GM20000 (cell line): ENCODE data around the gene RFX2.
"Not testable (repeated sequence)": the region's sequence is repeated elsewhere in the genome, so short reads cannot be mapped to it uniquely, and the experiment has no call there.

Source experiments
- DNase-seq: peaks from one replicate; pipeline ENCODE4 v3.0.0; 2012; ENCODE audit warnings: low spot score
- TF ChIP-seq, protein P1 (sequence below): IDR thresholded peaks from 2 replicates; pipeline ENCODE4 v1.5.1; 2012; ENCODE audit warnings: mild to moderate bottlenecking, control low read depth; ENCODE audit errors: extremely low read depth, missing control alignments

The RFX2 gene

DNA sequence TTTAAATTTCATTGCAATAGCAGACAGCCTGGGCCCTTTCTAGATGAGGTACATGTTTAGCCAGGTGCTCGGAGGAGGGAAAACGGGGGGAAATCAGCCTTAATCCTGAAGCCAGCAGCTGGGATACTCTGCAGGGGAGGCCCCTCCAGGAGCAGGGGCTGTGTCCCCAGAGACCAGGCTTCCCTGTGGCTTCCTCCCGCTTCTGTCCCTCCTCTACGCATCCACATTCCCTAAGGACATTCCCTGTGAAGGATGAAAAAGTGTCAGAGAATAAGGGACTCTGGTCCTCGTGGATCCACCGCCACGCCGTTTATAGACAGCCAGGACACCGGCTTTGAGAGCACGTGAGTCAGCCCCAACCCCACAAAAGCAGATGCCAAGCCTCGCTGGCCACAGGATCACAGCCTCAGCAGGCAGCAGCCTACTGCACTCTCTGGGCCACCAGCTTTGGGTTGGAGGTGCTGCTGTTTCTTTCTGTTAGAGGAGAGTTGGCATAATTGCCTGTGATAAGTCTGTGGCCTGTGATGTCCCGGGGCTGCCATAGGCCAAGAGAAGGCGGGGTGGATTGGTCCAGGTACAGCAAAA, 95.7 kb downstream of the RFX2 start:
- no peak for DNase-seq
- TF ChIP-seq, protein P1, sequence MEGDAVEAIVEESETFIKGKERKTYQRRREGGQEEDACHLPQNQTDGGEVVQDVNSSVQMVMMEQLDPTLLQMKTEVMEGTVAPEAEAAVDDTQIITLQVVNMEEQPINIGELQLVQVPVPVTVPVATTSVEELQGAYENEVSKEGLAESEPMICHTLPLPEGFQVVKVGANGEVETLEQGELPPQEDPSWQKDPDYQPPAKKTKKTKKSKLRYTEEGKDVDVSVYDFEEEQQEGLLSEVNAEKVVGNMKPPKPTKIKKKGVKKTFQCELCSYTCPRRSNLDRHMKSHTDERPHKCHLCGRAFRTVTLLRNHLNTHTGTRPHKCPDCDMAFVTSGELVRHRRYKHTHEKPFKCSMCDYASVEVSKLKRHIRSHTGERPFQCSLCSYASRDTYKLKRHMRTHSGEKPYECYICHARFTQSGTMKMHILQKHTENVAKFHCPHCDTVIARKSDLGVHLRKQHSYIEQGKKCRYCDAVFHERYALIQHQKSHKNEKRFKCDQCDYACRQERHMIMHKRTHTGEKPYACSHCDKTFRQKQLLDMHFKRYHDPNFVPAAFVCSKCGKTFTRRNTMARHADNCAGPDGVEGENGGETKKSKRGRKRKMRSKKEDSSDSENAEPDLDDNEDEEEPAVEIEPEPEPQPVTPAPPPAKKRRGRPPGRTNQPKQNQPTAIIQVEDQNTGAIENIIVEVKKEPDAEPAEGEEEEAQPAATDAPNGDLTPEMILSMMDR: no peak

DNA sequence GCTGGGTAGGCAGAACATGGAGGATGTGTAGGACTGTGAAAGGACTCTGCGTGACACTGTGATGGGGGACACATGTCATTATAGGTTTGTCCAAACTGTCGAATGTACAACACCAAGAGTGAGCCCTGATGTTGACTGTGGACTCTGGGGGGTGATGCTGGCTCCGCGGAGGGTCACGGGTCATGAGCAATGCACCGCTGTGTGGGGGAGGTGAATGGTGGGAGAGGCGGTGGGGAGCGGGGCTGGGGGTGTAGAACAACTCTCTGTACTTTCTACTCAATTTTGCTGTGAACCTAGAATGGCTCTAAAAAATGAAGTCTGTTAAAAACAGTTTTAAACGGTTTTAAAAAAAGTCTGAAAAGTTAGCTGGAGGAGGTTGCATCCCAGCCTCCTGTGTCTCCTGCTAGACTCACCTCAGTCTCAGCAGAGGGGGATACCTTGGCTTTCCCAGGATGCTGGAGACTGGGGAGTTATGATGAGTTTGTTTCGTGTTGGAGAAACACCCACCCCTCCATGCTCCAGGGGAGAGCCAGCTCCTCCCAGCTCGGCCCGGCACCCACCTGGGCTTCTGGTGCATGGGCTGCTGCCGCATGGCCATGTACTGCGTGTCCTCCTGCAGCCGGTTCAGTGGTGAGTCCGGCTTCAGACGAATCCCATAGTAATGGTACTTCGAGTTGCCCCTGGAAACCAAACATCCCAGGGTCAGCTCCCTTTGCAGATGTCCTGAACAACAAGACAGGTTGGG, 97.7 kb downstream of the RFX2 start:
- TF ChIP-seq, protein P1: no peak
- DNase-seq: no peak

DNA sequence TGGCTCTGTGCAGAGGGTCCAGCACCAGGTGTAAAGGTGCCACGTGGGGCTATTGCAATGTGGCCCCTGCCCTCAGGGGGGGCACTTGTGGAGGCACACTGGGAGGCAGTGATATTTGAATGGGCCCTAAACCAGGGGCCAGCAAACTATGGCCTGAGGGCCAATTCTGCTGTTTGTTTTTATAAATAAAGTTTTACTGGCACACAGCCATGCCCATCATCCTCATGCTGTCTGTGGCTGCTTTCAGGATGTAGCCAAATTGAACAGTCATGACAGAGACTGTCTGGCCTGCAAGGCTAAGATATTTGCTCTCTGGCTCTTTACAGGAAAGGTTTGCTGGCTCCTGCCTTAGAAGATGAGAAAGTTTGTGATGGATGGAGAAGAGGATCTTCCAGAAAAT, 98.5 kb downstream of the RFX2 start:
- no peak for DNase-seq
- TF ChIP-seq, protein P1: no peak

DNA sequence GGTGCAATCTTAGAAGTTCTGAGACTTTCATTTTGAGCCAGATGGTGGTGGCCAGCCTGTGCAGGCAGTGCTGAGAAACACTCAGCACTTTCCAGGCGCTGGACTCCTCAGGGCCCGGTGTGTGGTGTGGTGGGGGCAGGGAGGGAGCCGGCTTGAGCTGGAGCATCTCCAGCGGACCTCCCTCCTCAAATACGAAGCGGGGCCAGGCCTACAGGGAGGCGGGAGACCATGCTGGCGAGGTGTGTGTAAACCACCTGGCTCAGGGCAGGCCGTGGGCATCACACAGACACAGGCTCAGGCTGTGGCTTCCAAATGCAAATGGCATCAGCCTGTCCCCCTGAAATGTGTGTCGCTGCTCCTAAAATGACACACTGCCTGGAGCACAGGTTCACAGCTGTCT, 99.1 kb downstream of the RFX2 start:
- DNase-seq: no peak
- TF ChIP-seq, protein P1: no peak

DNA sequence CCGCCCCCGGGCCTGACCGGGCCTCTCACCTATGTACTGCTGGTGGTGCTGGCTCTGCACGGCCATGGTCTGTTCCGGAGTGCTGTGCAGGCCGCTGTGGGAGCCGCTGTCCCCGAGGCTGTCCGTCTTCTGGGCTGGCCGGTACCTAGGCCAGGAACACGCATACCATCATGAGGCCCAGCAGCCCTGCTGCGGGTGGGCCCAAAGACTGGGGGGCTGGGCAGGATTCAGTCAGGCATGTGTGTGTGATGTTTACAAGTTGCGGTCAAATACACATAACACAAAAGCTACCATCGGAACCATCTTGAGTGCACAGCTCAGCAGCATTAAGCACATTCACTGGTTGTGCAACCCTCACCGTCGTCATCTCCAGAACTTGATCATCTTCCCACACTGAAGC, 100.2 kb downstream of the RFX2 start:
- TF ChIP-seq, protein P1: no peak

DNA sequence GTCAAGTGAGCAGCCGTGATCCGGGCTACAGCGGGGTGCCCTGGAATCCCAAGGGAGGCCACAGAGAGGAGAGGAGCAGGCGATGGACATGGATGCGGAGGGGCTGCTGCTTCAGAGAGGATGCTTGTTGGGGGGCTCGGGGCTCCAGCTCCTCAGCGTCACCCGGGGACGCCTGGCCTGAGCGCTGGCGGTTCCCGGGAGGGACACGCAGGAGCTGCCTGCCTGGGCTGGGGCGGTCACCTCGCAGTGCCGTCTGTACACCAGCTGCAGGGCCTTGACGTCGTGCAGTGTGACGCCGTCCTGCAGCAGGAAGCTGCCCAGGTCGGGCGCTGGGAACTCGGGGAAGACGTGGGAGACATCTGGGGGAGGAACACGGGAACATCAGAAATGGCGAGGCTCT, 102.4 kb downstream of the RFX2 start:
- TF ChIP-seq, protein P1: no peak
- DNase-seq: no peak

More for the DNA sequence above, 100.2 kb downstream of the RFX2 start:
- DNase-seq: no peak

DNA sequence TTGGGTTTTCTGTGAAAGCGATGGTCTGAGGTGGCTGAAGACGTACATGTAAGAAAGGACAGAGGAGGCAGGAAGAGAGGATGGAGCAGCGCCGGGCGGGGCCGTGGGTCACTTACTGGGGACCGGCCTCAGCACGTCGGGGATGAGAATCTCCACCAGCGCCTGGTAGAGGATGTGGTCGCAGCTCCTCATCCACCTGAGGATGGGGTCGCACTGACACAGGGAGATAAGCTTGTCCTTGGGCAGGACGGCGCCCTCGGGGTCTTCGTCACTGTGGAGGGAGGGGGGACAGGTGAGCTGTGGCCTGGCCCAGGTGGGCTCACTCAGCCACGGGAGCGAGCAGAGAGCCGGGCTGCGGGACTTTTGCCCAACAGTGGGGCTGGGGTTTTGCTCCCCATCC, 103.4 kb downstream of the RFX2 start:
- no peak for DNase-seq
- TF ChIP-seq, protein P1: no peak

DNA sequence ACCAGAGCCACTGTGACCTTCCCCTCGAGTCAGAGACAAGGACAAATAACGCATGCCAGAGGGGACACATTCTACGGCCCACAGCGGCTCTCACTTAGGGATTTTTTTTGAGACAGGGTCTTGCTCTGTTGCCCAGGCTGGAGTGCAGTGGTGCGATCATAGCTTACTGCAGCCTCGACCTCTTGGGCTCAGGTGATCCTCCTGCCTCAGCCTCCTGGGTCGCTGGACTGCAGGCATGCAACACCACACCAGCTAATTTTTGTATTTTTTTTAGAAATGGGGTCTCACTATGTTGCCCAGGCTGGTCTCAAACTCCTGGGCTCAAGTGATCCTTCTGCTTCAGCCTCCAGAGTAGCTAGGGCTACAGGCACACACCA, 104.2 kb downstream of the RFX2 start:
- not testable (repeated sequence) for DNase-seq
